Measurements from ENCODE around the gene GARIN1A. TPM values are rescaled to one million over a fixed set of nuclear protein-coding genes. Genes with fewer than 3 reads are reported as not detected.
A peak's percentile ranks its signal among the peaks of the same experiment; 100 is the strongest.

The GARIN1A gene
- total RNA-seq, 2 experiments from 2014 or later, result 0.07 TPM

DNA sequence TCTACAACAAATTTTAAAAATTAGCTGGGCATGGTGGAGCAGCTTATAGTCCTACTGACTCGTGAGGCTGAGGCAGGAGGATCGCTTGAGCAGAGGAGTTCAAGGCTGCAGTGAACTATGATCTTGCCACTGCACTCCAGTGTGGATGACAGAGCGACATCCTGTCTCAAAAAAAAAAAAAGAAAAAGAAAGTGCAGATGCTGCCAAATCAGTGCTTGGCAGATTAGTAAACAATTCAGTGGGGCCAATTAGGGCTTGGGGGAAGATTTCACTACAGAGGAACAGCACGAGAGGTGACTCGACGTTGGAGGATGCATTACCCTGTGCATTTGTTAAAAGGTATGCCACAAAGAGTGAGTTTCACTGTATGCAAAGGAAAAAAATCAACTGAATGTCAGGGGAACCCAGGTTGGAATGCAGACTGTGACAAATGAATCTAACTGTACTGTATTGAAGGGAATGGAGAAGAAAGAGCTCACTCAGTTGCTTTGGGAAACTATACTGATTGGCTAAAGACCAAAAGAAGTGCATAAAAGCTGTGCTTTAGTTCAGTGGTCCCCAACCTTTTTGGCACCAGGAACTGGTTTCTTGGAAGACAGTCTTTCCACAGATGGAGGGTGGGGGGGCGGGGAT lies 31.6 kb downstream of the GARIN1A start:
- Mint-ChIP-seq H3K27ac (no peak overlapping the region), H3K4me1 (peaks cover 4% of the 10 kb centered on the region), H3K4me3 (no peak overlapping the region), H3K36me3 (ENCODE audit: low read depth) (no peaks in the 10 kb centered on the region), H3K9me3 (ENCODE audit: low read depth) (no peaks in the 10 kb centered on the region), H3K27me3 (peaks cover 11% of the 10 kb centered on the region)
- POLR2A ChIA-PET, result no interaction called here
- CTCF ChIA-PET, result interaction anchor here (1.1 kb wide), 1 partner anchor 34 kb away, joined by 4 read pairs; no protein-coding TSS in a partner anchor
- peak; percentile 30 for ATAC-seq
- DNase-seq, result no peak
- intact Hi-C loops (cut with DNase I, micrococcal nuclease), result no loop called here

GRCh38 chr7:128705891-128706333 lies 33.8 kb downstream of the GARIN1A start:
- ChIA-PET CTCF (no interaction called here), POLR2A (no interaction called here)
- no peaks in the 10 kb centered on the region for H3K9me3 Mint-ChIP-seq (ENCODE audit: low read depth)
- DNase-seq, result no peak
- H3K4me3 Mint-ChIP-seq, result no peak overlapping the region
- H3K27me3 Mint-ChIP-seq, result peaks cover 4% of the 10 kb centered on the region
- no peak overlapping the region for H3K27ac Mint-ChIP-seq
- ATAC-seq, result peak; percentile 69
- H3K4me1 Mint-ChIP-seq, result peaks cover 4% of the 10 kb centered on the region
- intact Hi-C loops (cut with DNase I, micrococcal nuclease), result no loop called here
- H3K36me3 Mint-ChIP-seq (ENCODE audit: low read depth), result no peaks in the 10 kb centered on the region

DNA sequence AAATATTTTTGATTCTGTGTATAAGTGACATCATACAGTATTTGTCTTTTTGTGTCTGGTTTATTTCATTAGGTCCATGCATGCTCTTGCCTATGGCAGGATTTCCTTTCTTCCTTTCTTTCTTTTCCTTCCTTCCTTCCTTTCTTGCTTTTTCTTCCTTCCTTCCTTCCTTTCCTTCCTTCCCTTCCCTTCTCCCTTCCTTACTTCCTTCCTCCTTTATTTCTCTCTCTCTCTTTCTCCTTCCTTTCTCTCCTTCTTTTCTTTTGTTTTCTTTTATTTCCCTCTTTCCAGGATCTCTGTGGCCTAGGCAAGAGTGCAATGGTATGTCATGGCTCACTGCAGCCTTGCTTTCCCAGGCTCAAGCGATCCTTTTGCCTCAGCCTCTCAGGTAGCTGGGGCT lies 35.7 kb downstream of the GARIN1A start:
- CTCF ChIA-PET, result interaction anchor here (1.0 kb wide), 1 partner anchor 30 kb away, joined by 3 read pairs; no protein-coding TSS in a partner anchor

GRCh38 chr7:128708235-128708634 lies 36.1 kb downstream of the GARIN1A start:
- intact Hi-C loops (cut with DNase I, micrococcal nuclease), result no loop called here
- H3K27me3 Mint-ChIP-seq, result peaks cover 2% of the 10 kb centered on the region
- no peak overlapping the region for H3K4me3 Mint-ChIP-seq
- POLR2A ChIA-PET, result no interaction called here
- CTCF ChIA-PET, result interaction anchor here (0.7 to 1.1 kb wide), 3 partner anchors 30 to 527 kb away, joined by 3 read pairs; partner anchors contain the start of gene GARIN1A
- no peak overlapping the region for H3K27ac Mint-ChIP-seq
- peaks cover 4% of the 10 kb centered on the region for H3K4me1 Mint-ChIP-seq
- ATAC-seq, result no peak
- no peaks in the 10 kb centered on the region for H3K9me3 Mint-ChIP-seq (ENCODE audit: low read depth)
- H3K36me3 Mint-ChIP-seq (ENCODE audit: low read depth), result no peaks in the 10 kb centered on the region
- no peak for DNase-seq

More for the DNA sequence above, 35.7 kb downstream of the GARIN1A start:
- Mint-ChIP-seq H3K27me3 (peaks cover 2% of the 10 kb centered on the region), H3K4me1 (peaks cover 4% of the 10 kb centered on the region), H3K36me3 (ENCODE audit: low read depth) (no peaks in the 10 kb centered on the region), H3K27ac (no peak overlapping the region), H3K4me3 (no peak overlapping the region), H3K9me3 (ENCODE audit: low read depth) (no peaks in the 10 kb centered on the region)
- no peak for DNase-seq
- POLR2A ChIA-PET, result no interaction called here
- intact Hi-C loops (cut with DNase I, micrococcal nuclease), result no loop called here
- no peak for ATAC-seq

DNA sequence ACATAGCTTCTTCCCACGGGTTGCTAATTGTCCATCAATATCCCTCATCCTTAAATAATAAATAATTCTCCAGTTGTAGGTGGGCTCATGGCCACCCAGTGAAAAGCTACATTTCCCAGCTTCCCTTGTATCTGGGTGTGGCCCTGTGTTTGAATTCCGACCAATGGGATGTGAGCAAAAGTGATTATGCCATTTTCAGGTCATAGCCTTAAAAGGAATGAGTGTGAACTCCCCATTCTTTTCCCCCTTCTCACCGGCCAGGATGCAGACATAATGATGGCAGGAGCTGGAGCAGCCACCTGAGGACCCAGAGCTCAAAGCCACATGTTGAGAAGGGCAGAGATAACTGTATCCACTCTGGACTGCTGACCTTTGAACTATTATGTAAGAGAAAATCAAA lies 36.7 kb downstream of the GARIN1A start:
- Mint-ChIP-seq H3K9me3 (ENCODE audit: low read depth) (no peaks in the 10 kb centered on the region), H3K4me1 (peaks cover 4% of the 10 kb centered on the region), H3K27me3 (peaks cover 2% of the 10 kb centered on the region), H3K36me3 (ENCODE audit: low read depth) (no peaks in the 10 kb centered on the region), H3K4me3 (no peak overlapping the region), H3K27ac (no peak overlapping the region)
- ChIA-PET CTCF (interaction anchor here (0.7 to 1.1 kb wide), 3 partner anchors 29 to 526 kb away, joined by 3 read pairs; partner anchors contain the start of gene GARIN1A), POLR2A (no interaction called here)
- DNase-seq (no peak), ATAC-seq (no peak)
- intact Hi-C loops (cut with DNase I, micrococcal nuclease), result no loop called here

- Mint-ChIP-seq H3K36me3 (ENCODE audit: low read depth) (no peaks in the 10 kb centered on the region), H3K27me3 (peaks cover 8% of the 10 kb centered on the region), H3K9me3 (ENCODE audit: low read depth) (no peaks in the 10 kb centered on the region), H3K4me3 (no peak overlapping the region), H3K27ac (no peak overlapping the region), H3K4me1 (peaks cover 4% of the 10 kb centered on the region)
- ATAC-seq (no peak), DNase-seq (no peak)
- ChIA-PET POLR2A (no interaction called here), CTCF (interaction anchor here (0.9 to 1.1 kb wide), 3 partner anchors 29 to 381 kb away, joined by 3 to 4 read pairs (median 3); no protein-coding TSS in a partner anchor)
- intact Hi-C loops (cut with DNase I, micrococcal nuclease), result no loop called here
Observed at GRCh38 chr7:128710481-128710880, 38.4 kb downstream of the GARIN1A start.

- DNase-seq (no peak), ATAC-seq (no peak)
- H3K27ac Mint-ChIP-seq, result no peak overlapping the region
- CTCF ChIA-PET, result no interaction called here
- no peaks in the 10 kb centered on the region for H3K4me1 Mint-ChIP-seq
- POLR2A ChIA-PET, result no interaction called here
- H3K36me3 Mint-ChIP-seq (ENCODE audit: low read depth), result no peaks in the 10 kb centered on the region
- H3K4me3 Mint-ChIP-seq, result no peak overlapping the region
- intact Hi-C loops (cut with DNase I, micrococcal nuclease), result no loop called here
- H3K9me3 Mint-ChIP-seq (ENCODE audit: low read depth), result no peaks in the 10 kb centered on the region
- peaks cover 10% of the 10 kb centered on the region for H3K27me3 Mint-ChIP-seq
Observed at GRCh38 chr7:128713794-128714193, 41.7 kb downstream of the GARIN1A start.

- DNase-seq (no peak), ATAC-seq (no peak)
- ChIA-PET POLR2A (interaction anchor here (0.6 kb wide), 1 partner anchor 1129 kb away, joined by 5 read pairs; no protein-coding TSS in a partner anchor), CTCF (no interaction called here)
- H3K36me3 Mint-ChIP-seq (ENCODE audit: low read depth), result no peaks in the 10 kb centered on the region
- peaks cover 3% of the 10 kb centered on the region for H3K4me1 Mint-ChIP-seq
- H3K9me3 Mint-ChIP-seq (ENCODE audit: low read depth), result no peaks in the 10 kb centered on the region
- H3K27ac Mint-ChIP-seq, result no peak overlapping the region
- intact Hi-C loops (cut with DNase I, micrococcal nuclease), result no loop called here
- peaks cover 10% of the 10 kb centered on the region for H3K27me3 Mint-ChIP-seq
- H3K4me3 Mint-ChIP-seq, result no peak overlapping the region
Observed at GRCh38 chr7:128714701-128715495, 42.8 kb downstream of the GARIN1A start.

- H3K27me3 Mint-ChIP-seq, result peaks cover 10% of the 10 kb centered on the region
- no peaks in the 10 kb centered on the region for H3K36me3 Mint-ChIP-seq (ENCODE audit: low read depth)
- intact Hi-C loops (cut with DNase I, micrococcal nuclease), result no loop called here
- POLR2A ChIA-PET, result no interaction called here
- no peak for DNase-seq
- ATAC-seq, result peak; percentile 39
- CTCF ChIA-PET, result no interaction called here
- H3K27ac Mint-ChIP-seq, result no peak overlapping the region
- no peak overlapping the region for H3K4me3 Mint-ChIP-seq
- no peaks in the 10 kb centered on the region for H3K9me3 Mint-ChIP-seq (ENCODE audit: low read depth)
- H3K4me1 Mint-ChIP-seq, result peaks cover 3% of the 10 kb centered on the region
Observed at GRCh38 chr7:128718967-128719642, 47.0 kb downstream of the GARIN1A start.

DNA sequence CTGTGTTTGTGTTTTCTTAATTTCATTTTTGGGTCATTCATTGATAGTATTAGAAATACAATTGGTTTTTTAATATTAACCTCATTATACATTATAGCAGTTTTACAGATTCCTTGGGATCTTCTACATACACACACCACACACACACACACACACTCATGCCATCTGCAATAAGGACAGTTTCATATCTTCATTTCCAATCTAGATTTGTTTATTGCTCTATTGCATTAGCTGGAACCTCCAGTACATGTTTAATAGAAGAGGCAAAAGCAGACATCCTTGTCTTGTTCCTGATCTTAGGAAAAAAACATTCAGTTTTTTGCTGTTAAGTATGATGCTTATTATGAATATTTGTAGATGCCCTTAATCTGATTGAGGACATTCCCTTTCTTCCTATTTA lies 49.3 kb downstream of the GARIN1A start:
- intact Hi-C loops (cut with DNase I, micrococcal nuclease), result no loop called here
- ChIA-PET POLR2A (interaction anchor here (0.6 kb wide), 1 partner anchor 411 kb away, joined by 3 read pairs; no protein-coding TSS in a partner anchor), CTCF (no interaction called here)
- H3K9me3 Mint-ChIP-seq (ENCODE audit: low read depth), result no peaks in the 10 kb centered on the region
- H3K4me1 Mint-ChIP-seq, result peaks cover 3% of the 10 kb centered on the region
- no peak overlapping the region for H3K27ac Mint-ChIP-seq
- no peak overlapping the region for H3K4me3 Mint-ChIP-seq
- H3K36me3 Mint-ChIP-seq (ENCODE audit: low read depth), result no peaks in the 10 kb centered on the region
- DNase-seq (no peak), ATAC-seq (no peak)
- peaks cover 7% of the 10 kb centered on the region for H3K27me3 Mint-ChIP-seq
